Gastroesophageal sphincter (tissue), 4 donors: ENCODE results near the gene SHISAL2A. TPM values are rescaled to one million over a fixed set of nuclear protein-coding genes. Genes with fewer than 3 reads are reported as not detected.

ENCODE experiments used
- ATAC-seq: fragments of 150-250 bp; one replicate; pipeline ENCODE4 v1.9.1; 2016; ENCODE audit warnings: mild to moderate bottlenecking, moderate library complexity
- H3K27ac ChIP-seq, 4 donors: fragments of 200-600 bp; sonication (generic) in 3 of 4; 1 replicate in 3 of 4; 2 replicates in 1 of 4; pipeline ENCODE4 v1.5.1; 2016 to 2019
- H3K27me3 ChIP-seq: fragments of 200-600 bp; sonication (generic); one replicate; pipeline ENCODE4 v1.5.1; 2019
- H3K36me3 ChIP-seq, 2 donors: fragments of 200-600 bp; sonication (generic); one replicate each; pipeline ENCODE4 v1.5.1; 2019; ENCODE audit warnings: control low read depth in 1 of 2
- H3K4me1 ChIP-seq, 3 donors: fragments of 200-600 bp; sonication (generic); 1 replicate in 2 of 3; 2 replicates in 1 of 3; pipeline ENCODE4 v1.5.1; 2016 to 2019; ENCODE audit warnings: control low read depth in 2 of 3
- H3K4me3 ChIP-seq, 2 donors: fragments of 200-600 bp; sonication (generic); one replicate each; pipeline ENCODE4 v1.5.1; 2019; ENCODE audit warnings: mild to moderate bottlenecking in 1 of 2, moderate library complexity in 1 of 2
- H3K9me3 ChIP-seq, 3 donors: fragments of 200-600 bp; sonication (generic); one replicate each; pipeline ENCODE4 v1.5.1; 2017 to 2019; ENCODE audit warnings: control low read depth in 2 of 3
- CTCF ChIP-seq, 4 experiments: fragments of 200-600 bp in 2 of 4; fragments of 450-650 bp in 2 of 4; sonication (generic) in 1 of 4; IDR thresholded peaks; one replicate each; pipeline ENCODE4 v1.5.1; 2017 to 2019; ENCODE audit warnings: antibody characterized with exemption in 4 of 4, mild to moderate bottlenecking in 2 of 4, moderate library complexity in 2 of 4
- EP300 ChIP-seq: sonication (generic); formaldehyde crosslinking; IDR thresholded peaks from one replicate; pipeline ENCODE4 v1.6.1; 2017; ENCODE audit warnings: antibody characterized with exemption, mild to moderate bottlenecking
- POLR2A ChIP-seq, 2 donors: fragments of 450-650 bp; IDR thresholded peaks; one replicate each; pipeline ENCODE4 v1.6.1; 2017; ENCODE audit warnings: antibody characterized with exemption in 2 of 2, mild to moderate bottlenecking in 2 of 2, moderate library complexity in 1 of 2
- POLR2AphosphoS5 ChIP-seq: sonication (generic); formaldehyde crosslinking; IDR thresholded peaks from one replicate; pipeline ENCODE4 v1.6.1; 2017; ENCODE audit warnings: antibody characterized with exemption
- WGBS, 2 donors: methylation state at CpG; one replicate each; pipeline ENCODE4 v1.1.5; 2018; ENCODE audit warnings: low coverage in 1 of 2; 5-methylcytosine and 5-hydroxymethylcytosine counted together
- total RNA-seq, 4 donors: library from RNA; depleted of rRNA; stranded (reverse); fragments of >200 nt; gene quantifications; one replicate each; pipeline ENCODE4 v1.1.0, GENCODE V29; 2016

SHISAL2A gene
- total RNA-seq, 4 donors from 2014 or later: not detected

GRCh38 chr1:52659851-52660596 is 27.1 kb downstream of the SHISAL2A start:
- WGBS, 2 donors: 35 to 66% methylated on average over 3 to 6 of the region's 13 CpGs
- no peak for ATAC-seq
- TF ChIP-seq POLR2AphosphoS5 (no peak), CTCF (IDR thresholded peaks at IDR 0.05) (no peak), EP300 (no peak), POLR2A (IDR thresholded peaks at IDR 0.05) (no peak)

GRCh38 chr1:52660807-52661206 is 27.8 kb downstream of the SHISAL2A start:
- Histone ChIP-seq H3K4me1 (no peaks in the 10 kb centered on the region), H3K27ac (no peak overlapping the region), H3K4me3 (no peak overlapping the region), H3K36me3 (no peaks in the 10 kb centered on the region), H3K9me3 (no peaks in the 10 kb centered on the region), H3K27me3 (no peaks in the 10 kb centered on the region)
- 63 to 67% methylated on average over 3 of the region's 3 CpGs for WGBS, 2 donors
- ATAC-seq: no peak
- no peak for TF ChIP-seq POLR2A (IDR thresholded peaks at IDR 0.05)
- TF ChIP-seq CTCF (IDR thresholded peaks at IDR 0.05): no peak
- no peak for TF ChIP-seq EP300
- TF ChIP-seq POLR2AphosphoS5: no peak

More at GRCh38 chr1:52659851-52660596, 27.1 kb downstream of the SHISAL2A start:
- Histone ChIP-seq H3K27ac (no peak overlapping the region), H3K36me3 (no peaks in the 10 kb centered on the region), H3K4me1 (no peaks in the 10 kb centered on the region), H3K4me3 (no peak overlapping the region), H3K9me3 (no peaks in the 10 kb centered on the region), H3K27me3 (no peaks in the 10 kb centered on the region)

- no peak overlapping the region for H3K4me3 ChIP-seq
- ATAC-seq: no peak
- no peak overlapping the region for H3K27ac ChIP-seq
- WGBS, 2 donors: 24% methylated on average over 7 to 13 of the region's 13 CpGs
- peaks cover 7% of the 10 kb centered on the region for H3K27me3 ChIP-seq
- no peaks in the 10 kb centered on the region for H3K9me3 ChIP-seq
- no peaks in the 10 kb centered on the region for H3K36me3 ChIP-seq
- no peaks in the 10 kb centered on the region for H3K4me1 ChIP-seq
- TF ChIP-seq POLR2A (IDR thresholded peaks at IDR 0.05): no peak
- no peak for TF ChIP-seq POLR2AphosphoS5
- no peak for TF ChIP-seq CTCF (IDR thresholded peaks at IDR 0.05)
- TF ChIP-seq EP300: no peak
Measured at GRCh38 chr1:52662645-52663313, 29.8 kb downstream of the SHISAL2A start.

- Histone ChIP-seq H3K4me1 (no peaks in the 10 kb centered on the region), H3K9me3 (no peaks in the 10 kb centered on the region), H3K36me3 (no peaks in the 10 kb centered on the region), H3K4me3 (no peak overlapping the region), H3K27ac (no peak overlapping the region), H3K27me3 (peaks cover 7% of the 10 kb centered on the region)
- ATAC-seq: no peak
- no peak for TF ChIP-seq CTCF (IDR thresholded peaks at IDR 0.05)
- no peak for TF ChIP-seq POLR2A (IDR thresholded peaks at IDR 0.05)
- TF ChIP-seq POLR2AphosphoS5: no peak
- TF ChIP-seq EP300: no peak
- WGBS, 2 donors: 89 to 90% methylated on average over 5 of the region's 5 CpGs
Measured at GRCh38 chr1:52663716-52664115, 30.7 kb downstream of the SHISAL2A start.
